HepG2 (cell line): ENCODE data around the gene SLC25A17. TPM values are rescaled to one million over a fixed set of nuclear protein-coding genes. Genes with fewer than 3 reads are reported as not detected.

Experiments used
- ATF3 ChIP-seq: sonication (generic); formaldehyde crosslinking; IDR thresholded peaks from 2 replicates; pipeline ENCODE4 v1.4.0; 2020; ENCODE audit warnings: missing genetic modification reagents
- CREB1 ChIP-seq, 2 experiments: fragments of 450-650 bp in 1 of 2; IDR thresholded peaks; 2 replicates each; pipeline ENCODE4 v1.6.1; 2016 to 2017; ENCODE audit warnings: control low read depth in 1 of 2, mild to moderate bottlenecking in 1 of 2, missing compliant biosample characterization in 1 of 2, missing genetic modification characterization in 1 of 2
- EEA1 ChIP-seq: sonication (generic); formaldehyde crosslinking; IDR thresholded peaks from 2 replicates; pipeline ENCODE4 v1.5.1; 2020; ENCODE audit warnings: mild to moderate bottlenecking, missing genetic modification reagents, borderline replicate concordance
- EZH2 ChIP-seq: conservative IDR thresholded peaks from 2 replicates; pipeline ENCODE4 v1.6.1; 2012; ENCODE audit warnings: mild to moderate bottlenecking, low read depth, low read length, moderate library complexity
- HIVEP1 ChIP-seq: sonication (generic); formaldehyde crosslinking; IDR thresholded peaks from 2 replicates; pipeline ENCODE4 v1.4.0; 2020; ENCODE audit warnings: mild to moderate bottlenecking, missing genetic modification reagents
- IKZF5 ChIP-seq: IDR thresholded peaks from 2 replicates; pipeline ENCODE4 v1.6.1; 2018; ENCODE audit warnings: missing genetic modification reagents, mild to moderate bottlenecking, missing compliant biosample characterization
- KDM6A ChIP-seq: IDR thresholded peaks from 2 replicates; pipeline ENCODE4 v1.6.1; 2016; ENCODE audit warnings: low read depth
- NBN ChIP-seq: fragments of 450-650 bp; conservative IDR thresholded peaks from 2 replicates; pipeline ENCODE4 v1.6.1; 2017
- PATZ1 ChIP-seq: sonication (generic); formaldehyde crosslinking; IDR thresholded peaks from 2 replicates; pipeline ENCODE4 v1.4.0; 2020; ENCODE audit warnings: missing genetic modification reagents
- RARA ChIP-seq: IDR thresholded peaks from 2 replicates; pipeline ENCODE4 v1.6.1; 2016; ENCODE audit warnings: missing genetic modification reagents, missing compliant biosample characterization
- SKI ChIP-seq: fragments of 450-650 bp; IDR thresholded peaks from one replicate; pipeline ENCODE4 v1.6.1; 2018; ENCODE audit warnings: mild to moderate bottlenecking; ENCODE audit not compliant: partially characterized antibody
- SKIL ChIP-seq: sonication (generic); formaldehyde crosslinking; IDR thresholded peaks from 2 replicates; pipeline ENCODE4 v1.8.0; 2022; ENCODE audit warnings: missing genetic modification reagents, mild to moderate bottlenecking, moderate library complexity, borderline replicate concordance
- STAT5B ChIP-seq: sonication (generic); formaldehyde crosslinking; IDR thresholded peaks from 2 replicates; pipeline ENCODE4 v1.4.0; 2020; ENCODE audit warnings: missing genetic modification reagents
- SYNCRIP ChIP-seq: fragments of 200-400 bp; formaldehyde crosslinking; IDR thresholded peaks from 2 replicates; pipeline ENCODE4 v1.6.1; 2018; ENCODE audit warnings: mild to moderate bottlenecking, low read depth, low read length; ENCODE audit not compliant: insufficient read depth
- TCF7 ChIP-seq: sonication (generic); IDR thresholded peaks from 2 replicates; pipeline ENCODE4 v1.6.1; 2016; ENCODE audit warnings: antibody characterized with exemption, low read depth
- TIGD3 ChIP-seq: sonication (generic); formaldehyde crosslinking; IDR thresholded peaks from 2 replicates; pipeline ENCODE4 v1.5.1; 2020; ENCODE audit warnings: mild to moderate bottlenecking, missing genetic modification reagents, borderline replicate concordance
- ZNF260 ChIP-seq: sonication (generic); formaldehyde crosslinking; IDR thresholded peaks from 2 replicates; pipeline ENCODE4 v1.4.0; 2020; ENCODE audit warnings: missing genetic modification reagents, low read depth, mild to moderate bottlenecking, borderline replicate concordance
- ZNF331 ChIP-seq: sonication (generic); formaldehyde crosslinking; IDR thresholded peaks from 2 replicates; pipeline ENCODE4 v1.4.0; 2020; ENCODE audit warnings: missing genetic modification reagents
- ZNF615 ChIP-seq: sonication (generic); formaldehyde crosslinking; IDR thresholded peaks from 2 replicates; pipeline ENCODE4 v1.5.0; 2020; ENCODE audit warnings: mild to moderate bottlenecking, missing genetic modification reagents, borderline replicate concordance
- ZNF670 ChIP-seq: sonication (generic); formaldehyde crosslinking; IDR thresholded peaks from 2 replicates; pipeline ENCODE4 v1.8.0; 2022; ENCODE audit warnings: mild to moderate bottlenecking, missing genetic modification reagents, borderline replicate concordance
- ZNF747 ChIP-seq: sonication (generic); formaldehyde crosslinking; IDR thresholded peaks from 2 replicates; pipeline ENCODE4 v1.8.1; 2023; ENCODE audit warnings: missing genetic modification reagents, mild to moderate bottlenecking, borderline replicate concordance
- ZSCAN21 ChIP-seq: sonication (generic); formaldehyde crosslinking; IDR thresholded peaks from 2 replicates; pipeline ENCODE4 v1.8.0; 2022; ENCODE audit warnings: mild to moderate bottlenecking, missing genetic modification reagents, moderate library complexity, borderline replicate concordance
- polyA plus RNA-seq, 8 experiments: library from polyadenylated mRNA; depleted of rRNA in 3 of 8; stranded (reverse) in 7 of 8; unstranded in 1 of 8; fragments of >200 nt; fragmentation: Illumina TruSeq in 4 of 8; extraction: Trizol in 4 of 8; gene quantifications; 2 replicates each; pipeline versions ENCODE4 v1.2.1 to v1.2.3, GENCODE V29; 2011 to 2016; ENCODE audit warnings: low read depth in 4 of 8, missing spikeins in 1 of 8, mixed read lengths in 1 of 8; ENCODE audit not compliant: insufficient read depth in 1 of 8
- total RNA-seq, 5 experiments: library from RNA; depleted of rRNA; stranded (reverse); fragments of >200 nt; fragmentation: Illumina TruSeq; extraction: Trizol; gene quantifications; 2 replicates each; pipeline ENCODE4 v1.2.3, GENCODE V29; 2016; ENCODE audit warnings: low read depth in 1 of 5

SLC25A17 gene
- total and polyA plus RNA-seq, 2 of the 13 experiments (the other 11 are each of a cell fraction or from before 2014, with no cell fraction given): 15.7 to 27.9 TPM

- TF ChIP-seq TIGD3 (CRISPR knock-in tag) (no peak), ZSCAN21 (CRISPR knock-in tag) (peak; percentile 82), KDM6A (CRISPR knock-in tag) (no peak), RARA (CRISPR knock-in tag) (peak; percentile 31; the same call in 1 of the 2 replicates), EZH2 (no peak), STAT5B (CRISPR knock-in tag) (no peak), IKZF5 (CRISPR knock-in tag) (peak; percentile 82), ZNF331 (CRISPR knock-in tag) (peak; percentile 64; the same call in 1 of the 2 replicates), TCF7 (no peak), ZNF747 (peak; percentile 76; the same call in 1 of the 2 replicates), SKIL (CRISPR knock-in tag) (peak; percentile 69), ZNF260 (CRISPR knock-in tag) (no peak), PATZ1 (CRISPR knock-in tag) (peak; percentile 70), ZNF615 (CRISPR knock-in tag) (no peak), HIVEP1 (CRISPR knock-in tag) (peak; percentile 61), ATF3 (peak; percentile 43; the same call in 1 of the 2 replicates), NBN (no peak), SYNCRIP (no peak), EEA1 (CRISPR knock-in tag) (peak; percentile 78; the same call in 1 of the 2 replicates), CREB1 (IDR thresholded peaks at IDR 0.05) (peak; percentile 100), CREB1 (CRISPR knock-in tag; IDR thresholded peaks at IDR 0.05) (peak; percentile 98), ZNF670 (CRISPR knock-in tag) (peak; percentile 52; the same call in 1 of the 2 replicates), SKI (peak; percentile 44)
Observed at GRCh38 chr22:40856513-40857308, 37.6 kb upstream of the SLC25A17 start, which contains the start of the genes ST13 and XPNPEP3 (continued).
